HTERT RPE-1 (cell line): ENCODE measurements around the gene KCNAB2.
"Not testable (repeated sequence)": the region's sequence is repeated elsewhere in the genome, so short reads cannot be mapped to it uniquely, and the experiment has no call there.

ENCODE experiments used
- in situ Hi-C: fragments of 300-500 bp; cut with MboI; formaldehyde crosslinking; loops from 4 replicates; pipeline ENCODE4 v1.14.3; 2020; ENCODE audit warnings: low sequenced_read_pairs

The KCNAB2 gene

DNA sequence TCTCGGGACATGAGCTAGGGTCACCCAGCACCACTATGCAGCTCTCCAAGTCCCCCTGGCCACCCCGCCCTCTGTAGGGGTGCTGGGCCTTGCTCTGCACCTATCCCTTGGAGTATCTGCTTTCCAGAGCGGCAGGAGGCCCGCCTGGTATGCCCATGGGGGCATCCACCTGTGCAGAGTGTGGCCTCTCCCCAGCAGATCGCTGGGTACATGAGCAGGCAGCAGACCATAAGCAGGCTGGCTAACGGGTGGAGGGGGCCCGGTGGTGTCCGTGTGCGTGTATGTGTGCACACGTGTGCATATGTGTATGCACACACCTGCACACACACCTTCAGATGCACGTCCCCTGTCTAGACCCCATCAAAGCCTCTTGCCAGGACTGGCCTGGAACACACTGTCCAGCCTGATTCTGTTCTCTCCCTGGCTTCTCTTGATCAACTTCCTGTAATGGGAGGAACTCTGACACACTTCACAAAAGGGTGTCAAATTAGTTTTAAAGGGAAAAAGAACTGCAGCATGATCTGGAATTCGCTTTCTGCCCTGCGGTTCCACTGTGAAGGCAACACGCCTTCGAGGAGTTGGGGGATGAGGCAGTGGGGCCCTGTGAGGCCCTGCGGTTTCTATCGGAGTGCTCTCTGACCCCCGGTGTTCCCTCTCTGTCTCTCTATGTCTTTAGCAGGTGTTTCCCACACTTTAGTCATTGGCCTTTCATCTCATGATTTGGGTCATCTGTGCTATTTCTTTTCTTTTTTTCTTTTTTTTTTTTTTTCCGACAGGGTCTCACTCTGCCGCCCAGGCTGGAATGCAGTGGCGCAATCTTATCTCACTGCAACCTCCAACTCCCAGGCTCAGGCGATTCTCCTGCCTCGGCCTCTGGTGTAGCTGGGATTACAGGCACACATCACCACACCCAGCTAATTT lies 36.3 kb upstream of the KCNAB2 start:
- in situ Hi-C loops, result no loop called here

DNA sequence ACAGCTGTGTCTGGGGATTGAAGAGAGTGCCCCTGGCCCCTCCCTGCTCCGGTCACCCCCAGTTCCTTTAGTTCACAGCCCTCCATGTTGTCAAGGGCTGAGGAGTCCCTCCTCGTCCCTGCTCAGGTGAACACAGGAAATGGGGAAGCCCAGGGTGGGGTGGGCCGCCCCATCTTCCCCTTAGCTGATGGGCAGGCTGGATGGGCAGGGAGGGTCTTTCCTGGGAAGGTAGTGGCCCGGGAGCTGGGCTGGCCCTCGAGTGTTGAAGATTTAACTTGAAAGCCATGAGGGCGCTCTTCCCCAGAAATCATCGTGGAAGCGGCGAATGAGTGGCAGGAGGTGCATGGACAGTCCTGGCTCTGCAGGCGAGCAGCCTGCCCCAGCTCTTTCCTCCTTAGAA lies 35.1 kb upstream of the KCNAB2 start:
- in situ Hi-C loops, result no loop called here

DNA sequence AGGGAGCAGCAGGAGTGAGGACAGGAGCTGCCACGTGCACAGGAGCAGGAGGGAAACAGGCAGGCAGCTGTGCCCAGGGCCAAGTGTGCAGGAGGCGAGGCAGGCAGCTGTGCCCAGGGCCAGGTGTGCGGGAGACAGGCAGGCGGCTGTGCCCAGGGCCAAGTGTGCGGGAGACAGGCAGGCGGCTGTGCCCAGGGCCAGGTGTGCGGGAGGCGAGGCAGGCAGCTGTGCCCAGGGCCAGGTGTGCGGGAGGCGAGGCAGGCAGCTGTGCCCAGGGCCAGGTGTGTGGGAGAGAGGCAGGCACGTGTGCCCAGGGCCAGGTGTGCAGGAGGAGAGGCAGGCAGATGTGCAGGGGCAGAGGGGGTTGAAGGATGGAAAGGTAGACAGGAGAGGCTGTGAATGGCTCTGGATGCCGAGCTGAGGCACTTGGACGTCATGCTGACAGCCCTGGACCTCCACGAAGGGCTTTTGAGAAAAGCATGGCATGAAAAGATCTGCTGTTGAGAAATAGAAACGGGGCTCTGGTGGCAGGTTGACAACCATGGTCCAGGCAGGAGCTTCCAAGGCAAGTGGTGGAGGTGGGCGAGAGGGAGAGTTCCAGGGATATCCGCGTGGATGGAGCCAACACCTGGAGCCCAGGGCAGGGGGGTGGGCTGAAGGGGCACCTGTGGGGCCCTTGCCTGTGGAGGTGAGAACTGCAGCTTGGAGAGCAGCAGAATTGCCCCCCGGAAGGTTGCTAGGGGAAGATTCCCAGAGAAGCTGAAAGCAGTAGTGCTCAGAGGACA lies 34.3 kb upstream of the KCNAB2 start:
- in situ Hi-C loops, result no loop called here

DNA sequence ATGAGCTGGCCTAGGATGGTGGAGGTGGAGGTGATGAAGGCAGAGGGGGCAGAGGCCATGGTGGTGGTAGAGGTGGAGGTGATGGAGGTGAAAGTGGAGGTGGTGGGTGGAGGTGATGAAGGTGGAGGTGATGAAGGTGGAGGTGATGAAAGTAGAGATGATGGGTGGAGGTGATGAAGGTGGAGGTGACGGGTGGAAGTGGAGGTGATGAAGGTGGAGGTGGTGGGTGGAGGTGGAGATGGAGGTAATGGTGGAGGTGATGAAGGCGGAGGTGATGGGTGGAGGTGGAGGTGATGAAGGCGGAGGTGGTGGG lies 33.8 kb upstream of the KCNAB2 start:
- in situ Hi-C loops, result no loop called here

DNA sequence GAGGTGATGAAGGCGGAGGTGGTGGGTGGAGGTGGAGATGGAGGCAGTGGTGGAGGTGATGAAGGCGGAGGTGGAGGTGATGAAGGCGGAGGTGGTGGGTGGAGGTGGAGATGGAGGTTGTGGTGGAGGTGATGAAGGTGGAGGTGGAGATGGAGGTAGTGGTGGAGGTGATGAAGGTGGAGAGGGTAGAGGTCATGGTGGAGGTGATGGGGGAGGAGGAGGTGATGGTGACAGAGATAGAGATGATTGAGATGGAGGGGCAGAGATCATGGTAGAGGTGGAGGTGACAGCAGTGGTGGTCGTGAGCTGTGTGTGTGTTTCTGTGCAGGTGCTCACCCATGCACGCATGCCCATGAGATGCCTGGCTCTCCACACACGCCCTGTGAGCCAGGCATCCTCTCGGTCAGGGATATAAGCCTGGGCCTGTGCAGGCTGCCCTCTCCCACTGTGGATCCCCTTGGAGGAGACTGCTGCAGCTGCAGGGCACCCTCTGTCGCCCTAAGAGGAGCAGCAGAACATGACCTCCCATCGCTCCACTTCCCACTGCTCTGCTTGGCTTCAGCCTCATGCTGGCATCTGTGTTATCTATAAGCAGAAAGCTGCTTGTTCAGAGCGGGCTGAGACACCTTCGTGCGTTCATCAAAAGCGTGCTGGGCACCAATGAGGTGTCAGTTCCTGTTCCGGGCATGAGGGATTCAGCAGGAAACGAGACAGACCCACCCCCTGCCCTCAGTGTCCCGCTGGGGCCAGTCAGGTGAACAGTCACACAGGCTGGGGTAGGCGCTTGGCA lies 33.0 kb upstream of the KCNAB2 start:
- in situ Hi-C loops, result no loop called here

DNA sequence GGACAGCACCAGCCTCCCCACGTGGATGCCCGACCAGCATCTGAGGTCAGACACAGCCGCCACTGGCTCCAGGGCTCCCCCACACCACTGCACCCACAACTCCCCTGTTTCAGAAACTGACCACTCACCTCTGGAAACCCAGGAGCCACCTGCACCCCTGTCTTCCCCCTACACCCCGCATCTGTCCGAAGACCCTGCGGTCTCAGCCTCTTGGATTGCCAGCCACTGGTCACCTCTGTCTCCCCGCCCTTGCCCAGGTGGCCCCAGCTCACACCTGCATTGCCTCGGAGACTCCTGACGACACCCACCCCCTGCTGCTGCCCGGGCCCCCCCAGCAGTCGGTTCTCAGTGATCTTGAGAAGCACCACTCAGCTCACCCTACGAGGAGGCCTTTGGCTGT lies 32.2 kb upstream of the KCNAB2 start:
- in situ Hi-C loops, result no loop called here

DNA sequence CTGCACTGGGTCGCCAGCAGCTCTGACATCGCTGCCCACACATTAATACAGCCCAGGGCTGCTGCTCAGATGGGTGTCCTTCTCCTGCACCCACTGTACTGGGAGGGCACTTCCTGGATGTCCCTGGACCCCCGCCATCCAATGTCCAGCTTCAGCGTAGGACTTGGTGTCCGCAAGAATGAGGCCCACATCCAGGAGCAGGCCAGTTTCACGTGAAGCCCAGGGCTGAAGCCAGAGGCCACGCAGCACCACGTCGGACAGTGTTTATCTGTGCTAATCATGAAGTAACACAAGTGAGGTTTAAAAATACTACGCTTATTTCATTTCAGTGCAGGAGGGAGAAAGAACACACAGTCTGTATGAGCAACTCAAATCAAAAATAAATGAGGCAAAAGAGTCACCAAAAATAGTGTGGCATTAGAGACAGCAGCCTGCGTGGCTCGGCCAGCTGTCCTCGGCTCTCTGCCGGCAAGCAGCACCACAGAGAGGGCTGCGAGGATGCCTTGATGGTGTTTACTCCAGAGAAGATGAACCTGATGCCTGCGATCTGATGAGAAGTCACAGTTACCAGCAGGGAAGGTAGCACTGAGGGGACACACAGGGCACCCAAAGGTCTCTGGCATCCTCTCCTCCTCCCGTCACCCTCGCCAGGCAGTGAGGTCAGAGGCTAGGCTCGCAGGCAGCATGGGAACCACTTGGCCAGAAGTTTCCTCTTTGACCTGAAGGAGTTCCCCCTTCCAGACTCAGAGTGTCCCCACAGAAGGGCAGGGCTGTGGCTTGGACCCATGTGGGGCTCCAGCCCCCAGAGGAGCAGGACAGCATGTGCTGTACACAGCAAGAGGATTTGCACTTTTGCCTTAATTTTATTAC lies 31.3 kb upstream of the KCNAB2 start:
- in situ Hi-C loops, result no loop called here

DNA sequence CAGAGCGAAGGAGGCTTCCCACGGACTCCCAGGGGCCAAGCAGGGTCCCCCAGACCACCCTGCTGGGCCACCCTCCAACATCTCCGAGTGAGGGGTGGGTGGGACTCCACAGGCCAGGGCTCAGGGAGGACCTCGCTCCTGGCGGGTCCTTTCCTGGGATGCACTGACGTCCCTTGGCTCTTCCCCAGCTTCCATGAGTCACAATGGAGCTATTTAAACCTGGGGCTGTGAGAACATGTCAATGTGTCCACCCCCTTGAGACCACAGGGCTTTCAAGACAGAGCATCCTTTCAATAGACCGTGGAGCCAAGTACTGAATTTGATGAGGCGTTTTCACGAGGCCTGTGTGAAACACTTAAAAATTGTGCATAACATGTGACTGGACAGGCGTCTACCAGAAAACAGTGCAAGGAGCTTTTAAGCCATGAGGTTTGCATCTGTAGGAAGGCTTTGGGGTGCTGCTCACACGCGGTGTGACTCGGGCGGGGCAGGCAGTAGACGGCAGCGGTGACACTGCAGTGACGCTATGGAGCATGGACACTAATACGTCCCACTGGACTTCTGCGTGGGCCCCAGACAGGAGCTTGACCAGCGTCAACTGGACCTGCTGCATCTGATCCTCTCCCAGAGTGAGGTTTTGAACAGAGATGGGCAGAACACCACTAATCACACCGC lies 29.4 kb upstream of the KCNAB2 start:
- in situ Hi-C loops, result no loop called here

DNA sequence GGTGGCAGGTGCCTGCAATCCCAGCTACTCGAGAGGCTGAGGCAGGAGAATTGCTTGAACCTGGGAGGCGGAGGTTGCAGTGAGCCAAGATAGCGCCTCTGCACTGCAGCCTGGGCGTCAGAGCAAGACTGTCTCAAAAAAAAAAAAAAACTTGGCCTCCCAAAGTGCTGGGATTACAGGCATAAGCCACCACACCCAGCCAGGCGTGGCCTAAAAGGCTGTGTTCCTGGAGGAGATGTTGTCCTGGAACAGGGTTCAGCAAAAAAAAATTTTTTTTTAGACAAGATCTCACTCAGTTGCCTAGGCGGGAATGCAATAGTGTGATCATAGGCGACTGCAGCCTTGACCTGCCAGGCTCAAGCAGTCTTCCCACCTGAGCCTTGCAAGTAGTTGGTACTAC lies 28.0 kb upstream of the KCNAB2 start:
- in situ Hi-C loops, result not testable (repeated sequence)

DNA sequence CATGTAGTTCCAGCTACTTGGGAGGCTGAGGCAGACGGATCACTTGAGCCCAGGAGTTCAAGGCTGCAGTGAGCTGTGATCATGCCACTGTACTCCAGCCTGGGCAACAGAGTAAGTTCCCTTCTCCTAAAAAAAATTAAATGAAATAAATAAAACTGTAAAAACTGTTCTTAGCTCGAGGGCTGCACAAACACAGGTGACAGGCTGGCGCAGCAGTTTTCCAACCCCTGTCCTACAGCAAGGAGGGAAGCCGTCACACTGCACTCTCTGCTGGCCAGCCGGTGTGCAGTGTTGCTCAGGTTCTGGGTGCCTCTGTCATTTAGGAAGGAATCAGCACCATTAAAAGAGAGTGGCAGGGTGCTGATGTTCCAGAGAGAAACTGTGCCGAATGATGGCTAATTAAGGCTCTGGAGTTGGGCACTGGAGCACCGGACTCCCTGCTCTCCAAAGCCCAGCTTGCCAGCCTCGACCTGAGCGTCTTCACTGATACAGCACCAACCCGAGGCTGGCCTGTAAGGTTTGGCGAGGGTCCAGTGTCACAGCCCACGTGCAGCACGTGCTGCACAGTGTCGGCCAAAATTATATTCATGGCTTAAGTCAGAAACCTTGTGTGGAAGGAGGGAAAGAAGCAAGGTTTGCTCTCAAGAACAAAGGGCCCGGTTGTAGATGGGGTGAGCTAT lies 26.4 kb upstream of the KCNAB2 start:
- in situ Hi-C loops, result no loop called here

DNA sequence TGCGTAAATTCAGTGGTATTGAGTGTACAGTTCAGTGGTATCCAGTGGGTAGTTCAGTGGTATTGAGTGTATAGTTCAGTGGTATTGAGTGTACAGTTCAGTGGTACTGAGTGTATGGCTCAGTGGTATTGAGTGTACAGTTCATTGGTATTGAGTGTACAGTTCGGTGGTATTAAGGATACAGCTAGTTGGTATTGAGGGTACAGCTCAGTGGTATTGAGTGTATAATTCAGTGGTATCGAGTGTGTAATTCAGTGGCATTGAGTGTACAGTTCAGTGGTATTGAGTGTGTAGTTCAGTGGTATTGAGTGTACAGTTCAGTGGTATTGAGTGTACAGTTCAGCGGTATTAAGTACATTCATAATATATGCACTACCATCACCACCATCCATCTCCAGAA lies 23.5 kb upstream of the KCNAB2 start:
- in situ Hi-C loops, result no loop called here

DNA sequence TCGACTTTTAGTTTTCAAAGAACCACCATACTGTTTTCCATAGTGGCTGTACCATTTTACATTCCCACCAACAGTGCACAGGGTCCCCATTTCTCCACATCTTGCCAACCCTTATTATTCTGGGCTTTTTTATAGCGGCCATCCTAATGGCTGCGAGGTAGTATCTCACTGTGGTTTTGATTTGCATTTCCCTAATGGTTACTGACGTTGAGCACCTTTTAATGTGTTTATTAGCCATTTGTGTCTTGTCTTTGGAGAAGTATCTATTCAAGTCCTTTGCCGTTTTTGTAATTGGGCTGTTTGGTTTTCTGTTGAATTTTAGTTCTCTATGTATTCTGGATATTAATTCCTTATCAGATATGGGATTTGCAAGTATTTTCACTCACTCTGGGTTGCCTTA lies 22.3 kb upstream of the KCNAB2 start:
- in situ Hi-C loops, result no loop called here

DNA sequence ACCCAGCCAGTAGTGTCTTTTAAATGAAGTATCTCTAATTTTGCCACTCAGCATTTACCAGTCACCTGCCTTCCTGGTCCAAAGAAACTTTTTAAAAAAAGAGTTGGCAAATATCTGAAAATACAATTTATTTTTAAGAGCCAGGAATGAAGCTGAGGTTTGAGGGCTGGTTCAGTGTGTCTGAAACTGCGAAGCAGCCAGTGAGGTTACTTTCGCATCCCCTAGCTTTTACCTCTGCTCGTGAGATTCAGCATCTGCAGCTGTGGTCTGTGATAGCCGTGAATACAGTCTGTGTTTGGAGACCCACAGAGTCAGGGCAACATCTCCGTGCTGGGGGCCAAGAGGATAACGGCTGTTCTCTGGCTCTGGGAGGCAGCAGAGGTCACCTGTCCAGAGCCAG lies 21.3 kb upstream of the KCNAB2 start:
- in situ Hi-C loops, result no loop called here

DNA sequence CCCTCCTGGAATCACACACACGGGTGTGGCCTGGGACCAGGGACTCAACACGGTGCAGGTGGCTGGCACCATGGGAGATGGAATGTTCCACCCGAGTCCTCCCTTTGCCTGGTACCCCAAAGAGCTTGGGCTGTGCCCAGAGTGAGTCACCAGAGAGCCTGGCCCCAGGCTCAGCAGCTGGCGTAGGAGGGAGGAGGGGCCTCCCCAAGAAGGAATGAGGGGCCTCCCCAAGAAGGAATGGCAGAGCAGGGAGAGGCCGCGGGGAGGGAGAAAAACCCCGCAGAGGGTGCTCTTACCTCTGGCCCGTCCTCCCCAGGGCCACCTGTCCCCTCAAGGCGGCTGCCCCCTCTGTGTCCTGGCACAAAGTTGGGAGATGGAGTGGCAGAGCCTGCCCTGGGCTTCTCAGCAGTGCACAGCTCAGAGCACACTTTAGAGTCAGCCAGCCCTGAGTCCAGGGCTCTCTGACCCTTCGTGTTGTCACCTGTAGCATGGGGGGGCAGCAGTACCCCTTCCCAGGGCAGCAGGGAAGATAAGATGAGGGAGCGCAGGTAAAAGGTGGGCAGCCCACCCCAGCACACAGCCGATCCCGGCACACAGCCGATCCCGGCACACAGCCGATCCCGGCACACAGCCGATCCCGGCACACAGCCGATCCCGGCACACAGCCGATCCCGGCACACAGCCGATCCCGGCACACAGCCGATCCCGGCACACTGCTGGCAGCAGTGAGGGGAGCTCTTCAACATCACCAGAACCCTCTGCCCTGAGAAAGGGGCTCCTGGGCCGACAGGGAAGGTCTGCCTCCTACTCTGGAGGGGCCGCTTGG lies 20.2 kb upstream of the KCNAB2 start:
- in situ Hi-C loops, result no loop called here

DNA sequence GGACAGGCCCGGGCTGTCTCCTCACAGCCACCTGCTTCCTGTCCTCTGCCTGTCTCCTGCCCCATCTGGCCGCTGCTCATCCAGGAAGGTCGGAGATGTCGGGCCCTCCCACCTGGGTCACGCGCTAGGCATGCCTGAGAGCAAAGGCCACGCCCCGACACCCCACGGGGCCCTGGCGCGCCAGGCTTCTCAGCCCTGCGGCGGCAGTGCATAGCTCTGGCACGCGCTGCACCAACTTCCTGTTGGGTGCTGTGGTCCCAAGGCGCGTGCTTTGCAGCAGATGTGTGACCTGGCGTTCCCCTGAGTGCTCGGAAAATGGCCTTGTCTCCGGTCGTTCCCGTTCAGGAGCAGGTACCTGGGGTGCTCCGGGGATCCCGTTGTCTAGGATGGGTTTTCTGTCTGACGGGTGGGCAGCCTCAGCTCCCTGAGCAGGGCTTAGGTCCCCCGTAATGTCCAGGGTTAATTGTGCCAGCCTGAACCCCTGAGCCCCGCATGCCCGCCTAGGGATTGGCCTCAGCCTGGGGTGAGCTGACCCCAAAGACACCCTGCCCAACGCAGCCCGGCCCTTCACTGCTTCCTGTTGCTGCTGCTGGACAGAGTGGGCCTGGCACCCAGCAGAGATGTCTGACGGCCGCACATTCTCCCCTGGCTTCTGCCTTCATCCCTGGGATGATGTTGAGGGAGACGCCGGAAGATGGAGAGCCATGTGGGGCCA lies 19.4 kb upstream of the KCNAB2 start:
- in situ Hi-C loops, result no loop called here

DNA sequence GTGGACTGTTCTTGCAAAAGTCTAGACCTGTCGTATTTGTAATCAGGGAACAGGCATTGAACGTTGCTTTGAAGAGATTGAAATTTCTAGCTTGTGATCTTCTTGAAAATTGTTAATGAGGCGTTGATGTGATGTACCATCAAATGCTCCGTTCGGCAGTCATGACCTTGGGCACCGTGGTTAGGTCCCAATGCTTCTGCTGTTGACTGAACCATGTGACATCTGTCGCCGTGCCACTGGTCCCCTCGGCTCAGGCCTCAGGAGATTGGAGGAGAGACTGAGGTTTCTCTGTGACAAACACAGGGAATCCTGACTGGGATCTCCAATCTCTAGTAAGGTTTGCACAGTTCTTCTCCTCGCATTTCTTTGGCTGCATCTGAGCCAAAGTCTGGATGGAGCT lies 18.1 kb upstream of the KCNAB2 start:
- in situ Hi-C loops, result no loop called here

DNA sequence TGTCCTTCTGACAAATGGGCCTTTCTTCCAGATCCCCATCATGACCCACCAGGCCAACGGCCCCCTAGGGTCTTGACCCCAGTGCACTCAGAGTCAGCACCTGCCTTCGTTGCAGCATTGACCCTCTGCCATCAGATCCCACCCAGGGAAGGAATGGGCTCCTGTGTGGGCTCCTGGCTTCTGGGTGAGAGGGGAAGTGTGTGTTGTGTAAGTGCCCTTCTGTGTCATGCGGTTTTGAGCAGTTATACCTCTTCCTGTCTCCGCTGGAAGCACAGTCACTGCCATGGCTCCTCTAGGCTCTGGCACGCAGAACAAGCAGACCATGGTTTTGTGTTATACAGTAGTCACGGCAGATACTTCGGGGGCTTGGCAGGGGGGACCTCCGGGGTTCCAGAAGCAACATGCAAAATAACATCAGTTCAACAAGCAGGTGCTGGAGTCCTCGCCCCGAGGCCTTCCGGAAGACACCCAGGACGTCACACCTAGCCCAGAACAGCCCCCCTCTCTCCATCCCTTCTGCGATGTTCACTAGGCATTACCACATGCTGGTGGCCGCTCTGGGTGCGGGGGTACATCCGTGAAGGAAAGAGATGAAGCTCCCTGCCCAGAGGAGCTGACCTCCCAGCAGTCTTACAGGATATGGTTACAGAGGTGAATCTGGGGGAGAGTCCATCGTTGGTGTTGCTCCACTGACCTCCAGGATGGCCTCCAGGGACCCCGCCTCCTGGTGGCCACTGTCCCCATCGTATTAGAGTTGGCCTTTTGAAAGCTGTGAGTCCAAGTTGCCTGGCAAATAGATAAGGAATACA lies 17.4 kb upstream of the KCNAB2 start:
- in situ Hi-C loops, result no loop called here
